GM12864 (cell line): ENCODE measurements around the gene COX10.
"Not testable (repeated sequence)": the region's sequence is repeated elsewhere in the genome, so short reads cannot be mapped to it uniquely, and the experiment has no call there.

Experiments used
- DNase-seq: peaks from one replicate; pipeline ENCODE4 v3.0.0-alpha.2; 2011; ENCODE audit warnings: low read depth
- H3K4me3 ChIP-seq: 2 replicates; pipeline ENCODE4 v1.5.1; 2011; ENCODE audit warnings: mild to moderate bottlenecking, low read depth, low read length, control low read depth
- CTCF ChIP-seq: IDR thresholded peaks from 2 replicates; pipeline ENCODE4 v1.5.1; 2011; ENCODE audit warnings: low read depth, mild to moderate bottlenecking, moderate library complexity, low read length, control low read depth, inconsistent platforms; ENCODE audit errors: missing control alignments

COX10 gene

GRCh38 chr17:14153374-14153773, 84.1 kb downstream of the COX10 start:
- no peak for DNase-seq
- no peak for TF ChIP-seq CTCF
- H3K4me3 ChIP-seq, result no peak overlapping the region

- no peak for DNase-seq
- no peak for TF ChIP-seq CTCF
- H3K4me3 ChIP-seq, result no peak overlapping the region
These were observed 87.4 kb downstream of the COX10 start for GRCh38 chr17:14156689-14157088.

GRCh38 chr17:14157822-14158221, 88.5 kb downstream of the COX10 start:
- DNase-seq, result no peak
- H3K4me3 ChIP-seq, result no peak overlapping the region
- TF ChIP-seq CTCF, result no peak

- no peak overlapping the region for H3K4me3 ChIP-seq
- TF ChIP-seq CTCF, result no peak
- no peak for DNase-seq
These were observed 89.4 kb downstream of the COX10 start for GRCh38 chr17:14158707-14159106.

- DNase-seq, result no peak
- TF ChIP-seq CTCF, result no peak
- no peak overlapping the region for H3K4me3 ChIP-seq
These were observed 92.1 kb downstream of the COX10 start for GRCh38 chr17:14161419-14161818.

GRCh38 chr17:14165616-14166015, 96.3 kb downstream of the COX10 start:
- no peak for DNase-seq
- H3K4me3 ChIP-seq, result no peak overlapping the region
- no peak for TF ChIP-seq CTCF

GRCh38 chr17:14167831-14168230, 98.5 kb downstream of the COX10 start:
- not testable (repeated sequence) for DNase-seq, H3K4me3 ChIP-seq

- no peak overlapping the region for H3K4me3 ChIP-seq
- no peak for TF ChIP-seq CTCF
- no peak for DNase-seq
These were observed 99.3 kb downstream of the COX10 start for GRCh38 chr17:14168582-14168981.
